Stomach (tissue), 9 donors: ENCODE measurements around the gene PKNOX2. TPM values are rescaled to one million over a fixed set of nuclear protein-coding genes. Genes with fewer than 3 reads are reported as not detected.
A peak's percentile ranks its signal among the peaks of the same experiment; 100 is the strongest.

Experiments used
- DNase-seq, 2 donors: peaks; one replicate each; pipeline versions ENCODE4 v3.0.0 to v3.0.0-alpha.2; 2013 to 2019
- H3K27ac ChIP-seq, 5 donors: fragments of 200-600 bp in 4 of 5; sonication (generic) in 4 of 5; one replicate each; pipeline ENCODE4 v1.5.1; 2013 to 2019; ENCODE audit warnings: mild to moderate bottlenecking in 1 of 5, moderate library complexity in 1 of 5
- H3K27me3 ChIP-seq, 3 donors: fragments of 200-600 bp; sonication (generic); one replicate each; pipeline ENCODE4 v1.5.1; 2017 to 2019; ENCODE audit warnings: mixed run types in 1 of 3
- H3K36me3 ChIP-seq, 4 donors: fragments of 200-600 bp; sonication (generic); 1 replicate in 3 of 4; 2 replicates in 1 of 4; pipeline ENCODE4 v1.5.1; 2016 to 2019
- H3K4me1 ChIP-seq, 4 donors: fragments of 200-600 bp; sonication (generic); one replicate each; pipeline ENCODE4 v1.5.1; 2016 to 2019
- H3K4me3 ChIP-seq, 4 donors: fragments of 200-600 bp; sonication (generic) in 3 of 4; one replicate each; pipeline ENCODE4 v1.5.1; 2016 to 2019; ENCODE audit warnings: mild to moderate bottlenecking in 1 of 4
- H3K9me3 ChIP-seq, 4 donors: fragments of 200-600 bp; sonication (generic); one replicate each; pipeline ENCODE4 v1.5.1; 2016 to 2019
- CTCF ChIP-seq, 7 experiments: fragments of 450-650 bp in 4 of 7; fragments of 200-600 bp in 3 of 7; sonication (generic) in 3 of 7; IDR thresholded peaks; one replicate each; pipeline ENCODE4 v1.5.1; 2016 to 2019; ENCODE audit warnings: antibody characterized with exemption in 7 of 7, control low read depth in 2 of 7, mild to moderate bottlenecking in 1 of 7
- EP300 ChIP-seq: sonication (generic); formaldehyde crosslinking; IDR thresholded peaks from one replicate; pipeline ENCODE4 v1.6.1; 2017; ENCODE audit warnings: antibody characterized with exemption
- POLR2A ChIP-seq, 4 donors: fragments of 450-650 bp; IDR thresholded peaks; one replicate each; pipeline ENCODE4 v1.6.1; 2016; ENCODE audit warnings: antibody characterized with exemption in 4 of 4, control low read depth in 2 of 4, mild to moderate bottlenecking in 1 of 4, moderate library complexity in 1 of 4
- POLR2AphosphoS5 ChIP-seq, 3 donors: sonication (generic); formaldehyde crosslinking; IDR thresholded peaks; one replicate each; pipeline ENCODE4 v1.6.1; 2016; ENCODE audit warnings: antibody characterized with exemption in 3 of 3
- WGBS, 5 donors: extraction: QIAGEN DNeasy Blood & Tissue Kit in 3 of 5; methylation state at CpG; one replicate each; pipeline versions ENCODE4 v1.1.5 to v1.1.7; 2013 to 2018; 5-methylcytosine and 5-hydroxymethylcytosine counted together
- intact Hi-C: fragments of 100-400 bp; cut with DNase I; formaldehyde crosslinking; loops from one replicate; pipeline ENCODE4 v1.15.1; 2023; ENCODE audit warnings: low total_unique reads
- polyA plus RNA-seq, 3 donors: library from polyadenylated mRNA; stranded (reverse); fragments of 200-250 nt; gene quantifications; one replicate each; pipeline ENCODE4 v1.2.3, GENCODE V29; 2013
- total RNA-seq, 5 donors: library from RNA; depleted of rRNA; stranded (reverse); fragments of >200 nt; gene quantifications; one replicate each; pipeline versions ENCODE4 v1.1.0 to v1.2.3, GENCODE V29; 2014 to 2016
- donor health status: healthy with polysubstance abuse.
- donor health status: Bipolar disorder and iron deficiency.
- donor health status: healthy.

PKNOX2 gene
- total and polyA plus RNA-seq, 8 donors = 0.83 to 4.9 (median 2.3) TPM; not detected in 1

GRCh38 chr11:125163431-125164063 is 1.0 kb upstream of the PKNOX2 start:
- 86 to 93% (median 92%) methylated on average over 5 to 6 of the region's 6 CpGs for WGBS, 5 donors
- H3K27me3 ChIP-seq = peaks cover 0 to 40% (median 31%) of the 10 kb centered on the region in 3 donors

GRCh38 chr11:125164091-125164421 is 495 bp upstream of the PKNOX2 start:
- Histone ChIP-seq H3K36me3 (no peaks in the 10 kb centered on the region), H3K27ac (peak overlapping the region; percentile 46 to 92 (median 80)), H3K4me1 (peaks cover 34 to 56% (median 47%) of the 10 kb centered on the region in 4 donors), H3K9me3 (no peaks in the 10 kb centered on the region), H3K4me3 (peak overlapping the region; percentile 57 to 81 (median 65)), H3K27me3 (peaks cover 0 to 40% (median 31%) of the 10 kb centered on the region in 3 donors)
- TF ChIP-seq POLR2A (IDR thresholded peaks at IDR 0.05) = no peak
- intact Hi-C loops = loop anchor here (5.0 kb wide), 1 partner anchor 183 kb away; no protein-coding TSS in a partner anchor
- DNase-seq = no peak
- WGBS, 5 donors = 13 to 25% (median 23%) methylated on average over 7 to 8 of the region's 8 CpGs

More at GRCh38 chr11:125163431-125164063, 1.0 kb upstream of the PKNOX2 start:
- Histone ChIP-seq H3K36me3 (no peaks in the 10 kb centered on the region), H3K9me3 (no peaks in the 10 kb centered on the region), H3K27ac (peak overlapping the region in 4 of 5 donors; percentile 80 to 92 (median 83)), H3K4me1 (peaks cover 30 to 51% (median 44%) of the 10 kb centered on the region in 4 donors), H3K4me3 (no peak overlapping the region)
- DNase-seq = no peak
- intact Hi-C loops = loop anchor here (5.0 kb wide), 1 partner anchor 184 kb away; no protein-coding TSS in a partner anchor
- TF ChIP-seq EP300 (no peak), POLR2AphosphoS5 (IDR thresholded peaks at IDR 0.05) (no peak), POLR2A (IDR thresholded peaks at IDR 0.05) (no peak), CTCF (IDR thresholded peaks at IDR 0.05) (no peak)

- peak overlapping the region; percentile 57 to 81 (median 65) for H3K4me3 ChIP-seq
- 0 to 1% (median 1%) methylated on average over 37 to 80 of the region's 80 CpGs for WGBS, 5 donors
- H3K4me1 ChIP-seq = peaks cover 45 to 69% (median 57%) of the 10 kb centered on the region in 4 donors
- peak overlapping the region; percentile 74 to 92 (median 80) for H3K27ac ChIP-seq
- peak; percentile 44 to 64 for DNase-seq
- peaks cover 0 to 40% (median 31%) of the 10 kb centered on the region in 3 donors for H3K27me3 ChIP-seq
- TF ChIP-seq CTCF (IDR thresholded peaks at IDR 0.05) = no peak
- TF ChIP-seq EP300 = no peak
- no peak for TF ChIP-seq POLR2AphosphoS5 (IDR thresholded peaks at IDR 0.05)
- no peak for TF ChIP-seq POLR2A (IDR thresholded peaks at IDR 0.05)
- intact Hi-C loops = no loop called here
- H3K9me3 ChIP-seq = no peaks in the 10 kb centered on the region
- H3K36me3 ChIP-seq = no peaks in the 10 kb centered on the region
Measured at GRCh38 chr11:125165111-125165842, 726 bp downstream of the PKNOX2 start.

- Histone ChIP-seq H3K27ac (peak overlapping the region; percentile 74 to 92 (median 80)), H3K36me3 (no peaks in the 10 kb centered on the region), H3K4me3 (peak overlapping the region; percentile 57 to 81 (median 65)), H3K9me3 (no peaks in the 10 kb centered on the region), H3K27me3 (peaks cover 0 to 40% (median 31%) of the 10 kb centered on the region in 3 donors), H3K4me1 (peaks cover 53 to 77% (median 61%) of the 10 kb centered on the region in 4 donors)
- TF ChIP-seq POLR2AphosphoS5 (IDR thresholded peaks at IDR 0.05) (no peak), EP300 (no peak), POLR2A (IDR thresholded peaks at IDR 0.05) (no peak), CTCF (IDR thresholded peaks at IDR 0.05) (no peak)
- WGBS, 5 donors = 7 to 20% (median 14%) methylated on average over 39 to 66 of the region's 66 CpGs
- intact Hi-C loops = no loop called here
- peak in 1 of 2 donors; percentile 56 for DNase-seq
Measured at GRCh38 chr11:125165843-125166763, 1.6 kb downstream of the PKNOX2 start.
